GM19452 (cell line): ENCODE measurements around the gene DERL3.

ENCODE experiments used
- ATAC-seq: cut with Tn5 transposase; IDR thresholded peaks from one replicate; pipeline ENCODE4 v1.9.1; 2021; ENCODE audit not compliant: unreplicated experiment

The DERL3 gene

DNA sequence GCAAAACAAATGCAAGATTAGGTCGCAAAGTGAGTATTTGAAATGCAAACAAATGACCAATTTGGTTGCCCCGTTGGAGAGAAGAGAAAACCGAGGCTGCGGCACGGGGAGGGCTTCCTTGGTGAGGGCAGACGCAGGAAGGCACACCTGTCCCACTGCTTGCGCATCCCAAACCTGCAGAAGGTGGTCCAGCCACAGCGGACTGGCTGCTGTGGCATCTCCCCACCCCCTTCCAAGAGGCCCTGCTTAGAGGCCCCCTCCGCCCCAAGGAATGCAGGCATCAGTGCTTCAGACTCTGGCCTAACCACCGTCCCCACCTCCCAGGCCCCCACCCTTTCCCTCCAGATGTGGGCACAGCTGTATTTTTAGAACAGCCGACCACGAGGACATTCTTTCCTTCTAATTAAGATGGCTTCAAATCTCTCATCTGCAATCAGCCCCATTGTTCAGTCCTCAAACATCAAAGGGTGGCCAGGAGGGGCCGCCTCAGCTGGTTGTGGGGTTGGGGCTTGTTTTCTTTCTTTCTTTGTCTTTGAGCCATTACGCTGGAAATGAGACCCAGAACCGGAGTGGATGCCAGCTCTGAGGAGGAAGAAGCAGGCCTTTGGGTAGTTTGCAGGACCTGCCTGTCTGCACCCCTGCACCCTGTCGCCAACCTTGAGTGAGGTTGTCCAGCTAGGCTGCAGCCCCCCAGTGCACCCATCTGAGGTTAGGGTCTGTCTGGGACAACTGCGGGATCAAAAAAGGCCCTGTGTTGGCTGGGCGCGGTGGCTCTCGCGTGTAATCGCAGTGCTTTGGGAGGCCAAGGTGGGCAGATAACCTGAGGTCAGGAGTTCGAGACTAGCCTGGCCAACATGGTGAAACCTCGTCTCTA is 9.4 kb upstream of the DERL3 start:
- ATAC-seq = no peak

DNA sequence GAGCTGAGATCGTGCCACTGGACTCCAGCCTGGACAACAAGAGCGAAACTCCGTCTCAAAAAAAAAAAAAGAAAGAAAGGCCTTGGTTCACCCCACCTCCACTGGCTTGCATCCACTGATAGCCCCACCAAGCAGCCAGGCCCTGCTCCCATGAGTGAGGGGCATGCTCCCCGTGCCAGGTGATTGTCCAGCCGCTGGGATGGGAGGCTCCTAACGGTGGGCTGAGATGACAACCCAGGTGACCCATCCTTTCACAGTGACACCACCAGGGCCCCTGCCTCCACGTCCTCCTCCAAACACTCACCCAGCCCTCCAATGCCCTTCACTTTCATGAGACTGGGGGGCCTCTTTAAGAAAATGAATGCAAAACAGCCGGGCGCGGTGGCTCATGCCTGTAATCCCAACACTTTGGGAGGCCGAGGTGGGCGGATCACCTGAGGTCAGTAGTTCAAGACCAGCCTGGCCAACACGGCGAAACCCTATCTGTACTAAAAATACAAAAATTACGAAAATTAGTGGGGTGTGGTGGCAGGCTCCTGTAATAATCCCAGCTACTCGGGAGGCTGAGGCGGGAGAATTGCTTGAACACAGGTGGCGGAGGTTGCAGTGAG is 8.6 kb upstream of the DERL3 start:
- ATAC-seq = no peak

DNA sequence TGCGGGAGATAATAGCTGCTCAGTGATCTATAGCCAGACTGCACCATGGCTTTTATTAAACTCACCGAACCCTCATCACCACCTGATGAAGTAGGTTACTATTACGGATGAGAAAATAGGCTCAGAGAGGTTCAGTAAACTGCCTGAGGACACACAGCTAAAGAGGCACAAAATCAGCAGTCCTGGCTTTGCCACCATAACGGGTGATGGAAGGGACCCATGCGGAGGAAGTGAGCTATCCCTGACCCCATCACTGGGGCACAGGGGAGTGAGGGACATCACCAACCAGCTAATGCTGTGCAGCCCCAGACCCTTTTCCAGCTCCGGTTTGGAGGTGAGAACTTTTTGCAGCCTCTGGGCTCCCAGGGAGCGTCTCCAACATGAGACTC is 7.3 kb upstream of the DERL3 start:
- no peak for ATAC-seq

DNA sequence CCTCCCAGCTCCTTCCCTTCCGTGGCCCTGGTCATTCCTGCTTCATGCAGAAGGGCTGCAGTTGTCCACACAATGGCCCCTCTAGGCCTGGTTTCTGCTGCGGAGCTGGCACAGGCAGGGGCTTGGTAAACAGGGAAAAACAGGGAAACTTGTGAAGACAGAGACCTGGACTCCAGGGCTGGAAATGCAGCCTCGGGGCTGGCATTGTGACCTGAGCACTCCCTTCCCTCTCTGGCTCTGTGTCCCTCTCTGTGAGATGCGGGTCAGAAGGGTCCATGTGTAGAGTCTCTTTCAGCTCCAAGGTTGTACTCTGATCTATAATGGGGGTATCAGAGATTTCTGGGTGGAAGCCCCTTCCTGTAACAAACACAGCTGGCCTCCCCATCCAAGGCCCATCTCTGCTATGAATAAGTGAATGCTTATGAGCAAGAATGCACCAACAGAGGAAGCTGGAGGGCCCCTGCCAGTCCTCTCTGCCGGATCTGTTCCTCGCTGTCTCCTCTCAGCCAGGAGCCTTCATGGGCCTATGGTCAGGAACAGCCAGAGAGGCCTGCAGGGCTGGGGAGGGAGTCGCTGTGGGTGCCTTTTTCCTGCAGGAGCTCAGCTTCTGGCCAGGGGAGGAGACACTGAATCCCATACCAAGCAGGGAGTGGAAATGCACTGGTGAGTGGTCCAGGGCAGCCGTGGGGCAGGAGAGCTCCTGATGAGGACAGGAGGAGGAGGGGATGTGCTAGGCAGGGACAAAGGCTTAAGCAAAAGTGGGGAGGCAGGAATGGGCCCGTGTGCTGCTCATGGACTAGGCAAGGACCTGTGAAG is 6.7 kb upstream of the DERL3 start:
- no peak for ATAC-seq

DNA sequence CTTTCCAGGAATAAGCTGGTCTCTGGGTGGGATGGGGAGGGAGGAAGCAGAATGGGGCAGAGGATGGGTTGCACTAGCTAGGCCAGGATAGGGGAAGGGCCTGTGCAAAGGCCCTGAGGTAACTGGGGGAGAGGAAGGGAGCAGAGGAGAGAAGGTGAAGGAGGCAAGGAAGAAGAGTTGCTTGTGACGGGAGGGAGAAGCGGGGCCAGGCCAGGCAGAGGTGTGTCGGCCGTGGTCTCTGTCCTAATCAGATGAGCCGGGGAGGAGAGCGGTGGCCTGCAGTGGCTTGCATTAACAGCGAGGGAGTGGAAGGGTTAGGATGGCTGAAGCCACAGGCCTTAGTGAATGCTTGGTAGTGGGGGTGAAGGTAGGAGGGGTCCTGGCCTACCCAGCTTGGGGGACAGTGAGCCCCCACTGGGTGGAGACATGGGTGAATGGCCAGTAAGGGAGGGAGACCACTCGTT is 6.0 kb upstream of the DERL3 start:
- no peak for ATAC-seq

DNA sequence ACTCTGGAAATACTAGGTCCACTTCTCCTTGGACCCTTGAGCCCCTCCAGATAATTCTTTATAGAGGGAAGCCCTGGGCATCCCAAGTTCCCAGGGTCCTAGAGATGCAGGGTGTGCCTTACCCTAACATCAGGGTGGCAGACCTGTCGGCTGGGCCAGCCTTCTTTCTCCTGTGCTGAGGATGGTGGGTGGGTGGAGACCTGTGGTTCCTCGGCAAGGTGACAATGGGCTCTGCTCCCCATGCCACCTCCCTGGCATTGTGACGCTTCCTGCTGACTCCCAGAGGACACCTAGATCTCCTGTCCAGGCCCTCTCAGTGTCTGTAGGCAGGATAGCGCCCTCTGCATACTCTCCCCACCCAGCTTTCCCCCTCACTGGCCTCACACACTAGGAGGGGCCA is 3.8 kb upstream of the DERL3 start:
- no peak for ATAC-seq

DNA sequence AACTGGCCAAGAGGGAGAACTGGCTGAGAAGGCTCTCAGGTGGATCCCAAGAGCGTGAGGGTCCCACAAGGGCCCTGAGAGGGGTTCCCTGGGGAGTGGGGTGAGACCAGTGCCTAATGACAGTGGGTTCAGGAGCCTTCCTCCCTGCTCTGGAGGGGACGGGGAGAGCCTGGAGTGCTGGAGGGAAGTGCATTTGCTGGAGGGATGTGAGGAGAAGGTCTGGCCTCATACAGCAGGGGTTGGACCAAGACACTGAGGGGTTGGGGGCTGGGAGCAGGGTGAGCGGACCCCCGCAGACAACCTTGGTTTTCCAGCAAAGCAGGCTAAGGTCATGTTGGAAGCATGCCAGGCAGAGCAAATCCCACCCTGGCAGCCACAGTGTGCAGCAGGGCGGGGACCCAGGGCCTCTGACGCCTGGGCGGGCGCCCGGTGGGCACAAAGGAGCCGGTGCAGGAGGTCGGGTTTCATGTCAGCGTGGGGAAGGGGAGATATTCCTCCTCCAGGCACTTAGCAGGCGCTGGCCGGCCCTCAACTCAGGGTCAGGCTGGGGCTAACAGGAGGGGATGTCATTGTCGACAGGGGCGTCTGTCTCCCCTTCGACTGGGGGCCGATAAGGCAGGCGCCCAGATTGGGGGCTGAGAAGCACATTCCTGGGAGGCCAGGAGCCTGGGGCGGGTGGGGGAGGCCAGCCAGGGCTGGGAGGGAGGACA is 3.1 kb upstream of the DERL3 start:
- no peak for ATAC-seq

DNA sequence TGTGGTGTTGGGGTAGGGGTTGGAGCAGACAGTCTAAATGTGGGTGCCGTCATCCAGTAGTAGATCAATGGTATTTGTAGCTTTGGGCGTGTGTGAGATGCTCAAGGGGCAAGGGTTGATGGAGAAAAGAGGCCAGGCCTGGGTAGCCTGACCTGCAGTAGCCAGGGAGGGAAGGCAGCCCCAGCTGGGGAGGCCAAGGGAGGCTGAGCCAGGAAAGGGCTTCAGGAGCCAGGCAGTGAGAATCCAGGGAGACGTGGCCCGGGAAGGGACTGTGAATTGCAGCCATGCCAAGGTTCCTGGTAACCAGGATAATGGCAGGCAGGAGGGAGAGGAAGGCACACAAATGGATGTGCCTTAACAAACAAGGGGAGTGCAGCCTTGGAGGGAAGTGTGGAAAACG is 2.5 kb upstream of the DERL3 start:
- ATAC-seq = no peak

DNA sequence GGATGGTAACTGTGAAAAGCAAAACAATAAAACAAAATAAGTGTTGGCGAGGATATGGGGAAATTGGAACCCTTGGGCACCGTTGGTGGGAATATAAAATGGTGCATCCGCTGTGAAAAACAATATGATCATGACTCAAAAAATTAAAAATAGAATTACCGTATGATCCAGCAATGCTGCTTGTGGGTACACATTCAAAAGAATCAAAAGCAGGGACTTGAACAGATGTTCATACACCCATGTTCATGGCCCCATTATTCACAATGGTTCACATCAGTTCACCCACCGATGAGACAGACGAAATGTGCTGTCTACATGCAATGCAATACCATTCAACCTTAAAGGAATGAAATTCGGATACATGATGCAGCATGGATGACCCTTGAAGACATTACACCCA is 1.2 kb upstream of the DERL3 start:
- ATAC-seq = no peak

DNA sequence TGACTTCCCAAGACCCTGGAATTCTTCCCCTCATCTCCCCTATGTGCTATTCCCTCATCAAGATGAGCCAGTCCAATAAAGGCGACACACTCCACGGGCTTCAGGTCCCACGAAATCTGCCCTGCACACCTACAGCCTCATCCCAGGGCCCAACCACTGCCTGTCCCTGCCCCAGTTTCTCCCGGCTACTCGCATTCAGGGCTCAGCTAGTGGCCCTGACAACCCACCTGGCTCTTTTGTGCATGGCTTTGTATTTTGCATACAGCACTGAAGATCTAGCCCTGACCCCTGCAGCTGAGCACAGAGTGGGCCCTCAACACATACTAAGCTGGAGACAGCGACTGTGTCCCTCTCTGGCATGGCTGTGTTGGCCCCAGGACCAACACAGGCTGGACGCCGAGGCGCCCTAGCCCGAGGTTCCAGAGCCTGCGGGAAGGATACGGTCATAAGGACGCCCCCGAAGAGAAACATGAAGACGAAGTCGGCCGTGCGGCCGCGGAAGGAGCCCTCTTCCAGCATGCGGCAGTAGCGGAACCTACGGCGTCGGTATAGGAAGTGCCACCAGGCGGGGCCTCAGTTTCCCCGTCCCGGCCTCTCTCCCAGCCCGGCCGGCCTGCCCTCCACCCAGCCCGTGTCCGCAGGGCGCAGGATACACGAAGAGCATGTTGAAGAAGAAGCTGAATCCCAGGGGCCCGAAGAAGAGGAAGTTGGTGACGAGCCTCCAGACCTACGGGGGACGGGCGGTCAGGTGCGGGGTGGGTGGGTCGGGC is 710 bp downstream of the DERL3 start:
- peak; percentile 5 for ATAC-seq

DNA sequence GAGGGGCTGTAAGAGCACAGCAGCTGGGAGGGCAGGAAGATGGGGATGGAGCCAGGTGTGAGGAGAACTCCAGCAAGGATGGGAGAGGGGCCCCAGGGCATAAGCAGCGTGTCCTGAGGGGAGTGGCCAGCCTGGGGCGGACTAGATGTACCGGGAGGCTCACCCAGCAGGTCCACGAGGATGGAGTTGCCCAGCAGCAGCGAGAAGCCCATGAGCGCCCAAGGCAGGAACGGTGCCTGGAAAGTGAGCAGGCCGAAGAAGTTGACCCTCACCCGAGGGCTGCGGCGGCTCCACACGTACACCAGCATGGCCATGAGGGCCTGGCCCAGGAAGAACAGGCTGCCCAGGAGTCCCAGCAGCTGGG is 1.3 kb downstream of the DERL3 start:
- no peak for ATAC-seq

DNA sequence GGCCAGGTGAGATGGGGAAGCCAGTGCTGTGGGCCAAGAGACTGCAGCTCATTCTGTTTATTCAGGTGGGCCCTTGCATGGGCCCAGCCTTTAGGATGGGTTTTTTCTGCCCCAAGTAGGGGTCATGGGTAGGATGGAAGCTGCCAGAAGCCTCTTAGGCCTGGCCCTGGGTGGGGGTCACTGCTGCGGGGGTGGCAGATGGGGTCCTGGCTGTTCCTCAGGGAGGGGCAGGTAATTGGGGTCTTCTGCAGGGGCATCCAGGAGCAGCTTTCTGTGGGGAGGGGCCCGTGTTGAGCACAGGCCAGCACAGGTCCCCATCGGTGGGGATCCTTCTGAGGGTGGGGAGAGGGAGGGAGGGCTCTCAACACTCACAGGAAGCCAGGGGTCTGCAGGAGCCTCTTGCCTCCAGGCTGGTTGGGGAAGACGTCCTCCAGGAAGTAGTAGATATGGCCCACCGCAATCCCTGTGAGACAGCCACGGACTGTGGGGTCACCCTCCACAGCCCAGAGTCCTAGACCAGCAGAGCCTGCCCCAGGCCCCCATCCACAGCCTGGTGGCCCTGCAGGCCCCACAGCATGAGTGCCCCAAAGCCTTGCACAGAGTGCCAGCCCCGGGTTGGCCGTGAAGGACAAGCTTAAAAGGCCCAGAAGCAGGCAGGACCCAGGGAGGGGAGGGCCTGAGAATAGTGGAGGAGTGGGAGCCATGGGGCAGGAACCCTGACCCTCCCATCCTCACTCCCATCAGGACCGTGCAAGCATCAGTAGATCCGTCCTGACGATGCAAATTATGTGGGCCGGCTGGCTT is 1.9 kb downstream of the DERL3 start:
- no peak for ATAC-seq

DNA sequence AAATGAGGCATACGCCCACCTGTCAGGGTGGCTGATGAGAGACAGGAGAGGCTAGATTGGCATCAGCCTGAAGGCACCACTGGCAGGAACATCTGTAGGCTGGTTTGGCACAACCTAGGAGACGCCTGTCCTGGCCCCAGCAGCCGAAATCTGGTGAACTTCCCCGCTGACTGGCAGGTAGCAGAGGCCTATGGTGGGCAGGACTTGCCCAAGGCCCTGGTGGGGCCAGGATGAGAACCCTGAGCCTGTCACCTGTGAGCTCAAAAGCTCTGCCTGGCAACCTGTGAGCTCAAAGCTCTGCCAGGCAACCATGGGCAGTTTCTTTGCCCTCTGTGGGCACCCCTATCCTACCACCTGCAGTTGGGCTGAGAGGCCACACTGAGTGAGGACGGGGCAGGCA is 2.5 kb downstream of the DERL3 start:
- no peak for ATAC-seq

DNA sequence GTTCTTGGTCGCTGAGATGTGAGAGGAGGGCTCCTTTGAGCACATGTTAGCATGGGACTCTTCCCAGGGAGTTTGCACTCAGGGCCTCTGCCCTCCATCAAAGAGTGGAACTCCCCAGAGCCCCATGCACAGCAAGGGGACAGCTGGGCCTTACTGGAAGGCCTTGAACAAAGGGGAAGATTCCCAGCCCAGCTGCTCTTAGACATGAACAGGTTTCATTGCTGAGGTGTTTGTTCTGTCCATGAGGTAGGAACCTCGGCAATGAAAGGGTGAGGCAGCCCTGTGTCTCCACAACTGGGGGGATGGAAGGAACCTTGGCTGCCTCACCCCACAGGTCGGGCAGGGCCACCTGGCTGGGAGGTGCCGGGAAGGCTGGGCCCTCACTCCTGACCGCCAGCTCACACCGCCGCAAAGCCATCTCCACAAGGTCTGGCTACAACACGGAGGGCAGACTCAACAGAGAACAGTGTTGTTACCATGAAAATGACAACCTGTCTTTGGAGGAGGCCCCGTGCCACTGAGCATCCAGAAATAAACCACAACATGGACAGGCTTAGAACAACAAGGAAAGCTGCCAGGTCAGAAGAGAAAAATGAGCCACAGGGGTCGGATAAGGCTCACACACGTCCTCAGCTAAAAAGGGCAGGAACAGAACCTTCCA is 3.2 kb downstream of the DERL3 start:
- no peak for ATAC-seq

DNA sequence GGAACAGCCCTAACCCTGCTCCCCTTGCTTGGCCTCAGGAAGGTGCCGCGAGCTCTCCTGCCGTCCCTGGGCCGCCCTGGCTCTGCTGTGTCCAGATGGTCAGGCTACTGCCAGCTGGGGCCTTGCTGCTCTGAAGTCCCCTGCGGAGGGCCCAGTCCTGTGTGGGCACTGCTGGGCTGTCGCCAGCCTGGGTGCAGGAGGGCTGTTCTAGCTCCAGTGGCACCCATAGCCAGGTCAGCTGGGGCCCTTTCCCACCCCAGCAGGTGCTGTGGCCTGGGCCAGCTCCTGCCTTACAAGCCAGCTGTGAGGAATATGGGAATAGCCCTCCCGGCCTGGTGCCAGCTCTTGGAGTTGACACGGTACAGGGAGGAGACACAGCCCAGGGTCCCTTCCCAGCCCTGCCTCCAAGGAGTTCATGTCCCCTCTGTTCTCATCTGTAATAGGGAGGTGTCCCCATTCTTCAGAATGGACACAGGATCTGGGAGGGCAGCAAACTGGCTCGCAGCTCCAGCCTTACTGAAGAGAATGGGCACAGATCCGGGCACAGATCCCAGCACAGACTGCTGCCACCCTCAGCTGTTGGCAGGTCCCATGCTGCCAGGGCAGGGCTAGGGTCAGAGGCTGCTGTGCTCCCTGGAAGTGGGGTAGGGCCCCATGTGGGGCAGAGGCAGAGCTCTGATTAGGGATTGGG is 3.9 kb downstream of the DERL3 start:
- no peak for ATAC-seq

DNA sequence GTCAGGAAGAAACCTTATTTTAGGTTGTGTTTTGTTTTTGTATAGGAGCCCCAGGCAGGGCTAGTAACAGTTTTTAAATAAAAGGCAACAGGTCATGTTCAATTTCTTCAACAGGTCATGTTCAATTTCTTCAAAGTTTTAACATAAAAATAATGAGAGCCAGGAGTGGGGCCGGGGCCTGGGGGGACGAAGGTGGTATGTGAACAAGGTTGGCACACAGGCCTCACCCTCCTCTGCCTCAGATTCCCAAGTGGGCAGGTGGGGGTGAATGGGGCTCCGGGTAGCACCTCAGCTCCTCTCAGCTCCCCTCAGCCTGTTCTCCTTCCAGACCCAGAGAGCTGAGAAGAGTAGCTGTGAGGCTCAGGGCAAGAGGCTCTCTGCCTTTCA is 4.4 kb downstream of the DERL3 start:
- no peak for ATAC-seq

DNA sequence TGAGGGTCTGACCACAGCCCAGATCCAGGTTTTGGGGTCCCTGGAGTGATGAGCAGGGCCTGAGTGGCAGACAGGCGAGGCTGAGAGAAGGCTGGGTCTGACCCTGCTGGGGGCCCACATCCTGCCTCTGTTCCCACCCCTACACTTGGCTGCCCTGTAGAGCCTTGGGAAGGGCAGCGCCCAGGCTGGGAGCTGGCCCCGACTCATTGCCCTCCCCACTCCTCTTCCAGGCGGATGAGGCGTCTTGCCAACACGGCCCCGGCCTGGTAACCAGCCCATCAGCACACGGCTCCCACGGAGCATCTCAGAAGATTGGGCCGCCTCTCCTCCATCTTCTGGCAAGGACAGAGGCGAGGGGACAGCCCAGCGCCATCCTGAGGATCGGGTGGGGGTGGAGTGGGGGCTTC is 4.9 kb downstream of the DERL3 start:
- no peak for ATAC-seq

DNA sequence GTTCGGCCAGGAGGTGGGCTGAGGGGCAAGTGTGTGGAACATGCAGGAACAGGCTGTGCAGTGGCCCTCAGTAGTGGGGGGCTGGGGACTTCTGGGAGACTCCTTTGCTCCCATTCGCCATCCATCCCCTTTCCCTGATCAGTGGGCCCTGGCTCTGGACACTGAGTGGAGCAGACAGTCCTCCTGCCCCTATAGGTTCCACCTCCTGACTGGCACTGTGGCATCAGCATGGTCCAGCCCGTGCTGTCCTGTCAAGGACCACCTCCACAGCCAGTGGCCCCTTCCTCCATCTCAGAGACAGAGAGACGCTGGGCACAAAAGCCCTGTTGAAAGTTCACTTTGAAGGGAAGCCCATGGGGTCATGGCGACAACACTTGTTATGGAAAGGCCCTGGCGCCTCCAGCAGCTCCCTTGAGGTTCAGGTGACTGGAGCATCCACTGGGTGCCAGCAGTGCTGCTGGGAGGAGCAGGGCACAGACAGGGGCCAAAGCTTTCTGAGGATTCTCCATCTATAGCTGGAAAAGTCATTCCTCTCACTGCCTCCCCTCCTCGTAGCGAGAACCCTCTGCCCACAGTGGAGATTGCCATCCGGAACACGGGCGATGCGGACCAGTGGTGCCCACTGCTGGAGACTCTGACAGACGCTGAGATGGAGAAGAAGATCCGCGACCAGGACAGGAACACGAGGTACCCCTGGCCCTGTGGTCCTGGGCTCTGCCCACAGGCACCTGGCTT is 5.6 kb downstream of the DERL3 start:
- no peak for ATAC-seq
